H1 (cell line): Measurements from ENCODE around the gene KDM2A. TPM values are rescaled to one million over a fixed set of nuclear protein-coding genes. Genes with fewer than 3 reads are reported as not detected.

ENCODE experiments used
- CTCF ChIA-PET: fragments of 300-600 bp; sonication (Branson Sonifier 250); formaldehyde crosslinking; loops from one replicate; lab custom pipeline; 2021; ENCODE audit not compliant: partially characterized antibody; lab: Charles Lee
- POLR2A ChIA-PET: fragments of 300-600 bp; sonication (Branson Sonifier 250); formaldehyde crosslinking; loops from one replicate; lab custom pipeline; 2021; ENCODE audit warnings: inconsistent platforms; ENCODE audit not compliant: partially characterized antibody; lab: Charles Lee
- DNase-seq, 2 experiments: peaks; one replicate each; pipeline versions ENCODE4 v3.0.0 to v3.0.0-alpha.2; 2010 to 2022; ENCODE audit warnings: low spot score in 2 of 2, low read depth in 1 of 2, mixed read lengths in 1 of 2
- FAIRE-seq: peaks from 2 replicates; lab custom pipeline; 2011; peaks lifted over from hg19 to GRCh38; lab: Jason Lieb, UNC
- H2AFZ ChIP-seq: 2 replicates; pipeline ENCODE4 v1.8.1; 2012; ENCODE audit warnings: low read length, inconsistent platforms
- H2AK5ac ChIP-seq: 2 replicates; pipeline ENCODE4 v1.6.1; 2013; ENCODE audit warnings: low read depth, low read length
- H2BK120ac ChIP-seq: replicated peaks from 2 replicates; pipeline ENCODE3; 2013; ENCODE audit warnings: low read depth, low read length, inconsistent platforms
- H2BK12ac ChIP-seq: 2 replicates; pipeline ENCODE4 v1.6.1; 2013; ENCODE audit warnings: low read depth, low read length
- H2BK15ac ChIP-seq: 2 replicates; pipeline ENCODE4 v1.6.1; 2013; ENCODE audit warnings: low read length
- H2BK20ac ChIP-seq: 2 replicates; pipeline ENCODE4 v1.6.1; 2013; ENCODE audit warnings: low read length
- H2BK5ac ChIP-seq: 2 replicates; pipeline ENCODE4 v1.6.1; 2013; ENCODE audit warnings: low read depth, low read length
- H3K14ac ChIP-seq: 2 replicates; pipeline ENCODE4 v1.6.1; 2013; ENCODE audit warnings: inconsistent platforms; ENCODE audit not compliant: insufficient read length
- H3K18ac ChIP-seq: 2 replicates; pipeline ENCODE4 v1.6.1; 2013; ENCODE audit warnings: low read length; ENCODE audit errors: extremely low read depth
- H3K23ac ChIP-seq: 2 replicates; pipeline ENCODE4 v1.6.1; 2013; ENCODE audit warnings: inconsistent platforms; ENCODE audit not compliant: insufficient read length
- H3K23me2 ChIP-seq: 2 replicates; pipeline ENCODE4 v1.6.1; 2013; ENCODE audit warnings: low read depth, low read length
- H3K27ac ChIP-seq: 2 replicates; pipeline ENCODE4 v1.6.1; 2011; ENCODE audit warnings: low read depth, low read length, inconsistent platforms
- H3K27me3 ChIP-seq, 4 experiments: replicated peaks in 1 of 4; 1 replicate in 1 of 4; 2 replicates in 3 of 4; pipeline versions ENCODE4 v1.6.1 to v1.8.1; 2011 to 2013; ENCODE audit warnings: low read length in 3 of 4, mild to moderate bottlenecking in 3 of 4, inconsistent platforms in 2 of 4, mixed read lengths in 2 of 4, moderate library complexity in 1 of 4; ENCODE audit not compliant: control insufficient read depth in 3 of 4, insufficient read depth in 3 of 4; ENCODE audit errors: extremely low read depth in 1 of 4
- H3K36me3 ChIP-seq, 4 experiments: 2 replicates each; pipeline versions ENCODE4 v1.6.1 to v1.8.1; 2011 to 2013; ENCODE audit warnings: mild to moderate bottlenecking in 4 of 4, low read length in 3 of 4, moderate library complexity in 2 of 4, control low read depth in 1 of 4, inconsistent platforms in 1 of 4; ENCODE audit not compliant: insufficient read depth in 4 of 4, control insufficient read depth in 2 of 4
- H3K4ac ChIP-seq: replicated peaks from 2 replicates; pipeline ENCODE3; 2013; ENCODE audit warnings: low read length, low read depth, mixed read lengths, inconsistent platforms; ENCODE audit not compliant: insufficient read length
- H3K4me1 ChIP-seq, 4 experiments: replicated peaks in 1 of 4; 1 replicate in 1 of 4; 2 replicates in 3 of 4; pipeline versions ENCODE4 v1.6.1 to v1.8.1; 2011 to 2013; ENCODE audit warnings: low read length in 3 of 4, inconsistent platforms in 2 of 4, mixed read lengths in 1 of 4; ENCODE audit not compliant: insufficient read depth in 4 of 4, control insufficient read depth in 3 of 4
- H3K4me2 ChIP-seq, 2 experiments: 2 replicates each; pipeline versions ENCODE4 v1.6.1 to v1.8.1; 2011 to 2013; ENCODE audit warnings: low read depth in 2 of 2, low read length in 2 of 2, control low read depth in 1 of 2, inconsistent platforms in 1 of 2, mild to moderate bottlenecking in 1 of 2; ENCODE audit not compliant: insufficient read depth in 1 of 2
- H3K4me3 ChIP-seq, 4 experiments: fragments of 200-600, 300-600 bp in 1 of 4; sonication (generic), shearing (Covaris generic), sonication (Bioruptor Twin) in 1 of 4; 2 replicates each; pipeline versions ENCODE4 v1.5.1 to v1.8.1; 2011 to 2016; ENCODE audit warnings: low read length in 4 of 4, low read depth in 3 of 4, control low read depth in 2 of 4, inconsistent platforms in 2 of 4, mild to moderate bottlenecking in 2 of 4, mixed read lengths in 1 of 4, moderate library complexity in 1 of 4; ENCODE audit not compliant: insufficient read depth in 2 of 4; ENCODE audit errors: extremely low read depth in 1 of 4
- H3K56ac ChIP-seq: replicated peaks from 2 replicates; pipeline ENCODE3; 2013; ENCODE audit warnings: low read depth, mild to moderate bottlenecking, mixed read lengths, low read length, inconsistent platforms; ENCODE audit not compliant: insufficient read length
- H3K79me1 ChIP-seq: 2 replicates; pipeline ENCODE4 v1.6.1; 2013; ENCODE audit warnings: low read depth, low read length, control low read depth
- H3K79me2 ChIP-seq, 2 experiments: 2 replicates each; pipeline versions ENCODE4 v1.6.1 to v1.8.1; 2012 to 2013; ENCODE audit warnings: low read length in 2 of 2, mild to moderate bottlenecking in 2 of 2, inconsistent platforms in 1 of 2; ENCODE audit not compliant: insufficient read depth in 2 of 2, control insufficient read depth in 1 of 2
- H3K9ac ChIP-seq, 4 experiments: replicated peaks in 1 of 4; 1 replicate in 1 of 4; 2 replicates in 3 of 4; pipeline versions ENCODE4 v1.6.1 to v1.8.1; 2011 to 2013; ENCODE audit warnings: low read depth in 3 of 4, low read length in 3 of 4, control low read depth in 2 of 4, mild to moderate bottlenecking in 2 of 4, moderate library complexity in 2 of 4, inconsistent platforms in 1 of 4; ENCODE audit errors: extremely low read depth in 1 of 4
- H3K9me3 ChIP-seq, 2 experiments: 2 replicates each; pipeline versions ENCODE4 v1.6.1 to v1.8.1; 2012 to 2013; ENCODE audit warnings: mild to moderate bottlenecking in 2 of 2, moderate library complexity in 2 of 2, control low read depth in 1 of 2, inconsistent platforms in 1 of 2, low read depth in 1 of 2, low read length in 1 of 2, mixed read lengths in 1 of 2; ENCODE audit not compliant: insufficient read depth in 2 of 2
- H4K20me1 ChIP-seq, 2 experiments: replicated peaks in 1 of 2; 2 replicates each; pipeline versions ENCODE3 to v1.8.1; 2011 to 2013; ENCODE audit warnings: inconsistent platforms in 2 of 2, low read length in 2 of 2, mild to moderate bottlenecking in 1 of 2; ENCODE audit not compliant: insufficient read depth in 2 of 2, control insufficient read depth in 1 of 2
- H4K5ac ChIP-seq: 2 replicates; pipeline ENCODE4 v1.6.1; 2013; ENCODE audit warnings: low read length, low read depth, mixed read lengths, inconsistent platforms; ENCODE audit not compliant: insufficient read length
- H4K8ac ChIP-seq: 2 replicates; pipeline ENCODE4 v1.8.0; 2013; ENCODE audit warnings: mild to moderate bottlenecking, moderate library complexity, low read length, inconsistent platforms; ENCODE audit not compliant: insufficient read depth; ENCODE audit errors: extremely low read depth
- H4K91ac ChIP-seq: replicated peaks from 2 replicates; pipeline ENCODE3; 2013; ENCODE audit warnings: low read length, mixed read lengths, inconsistent platforms; ENCODE audit not compliant: insufficient read length
- ASH2L ChIP-seq: fragments of 200-600, 300-600 bp; sonication (generic); IDR thresholded peaks from one replicate; pipeline ENCODE4 v1.7.1; 2017; ENCODE audit warnings: low read length
- EGR1 ChIP-seq: IDR thresholded peaks from 2 replicates; pipeline ENCODE4 v1.6.1; 2011; ENCODE audit warnings: low read depth, low read length, borderline replicate concordance
- EZH2 ChIP-seq: fragments of 200-600 bp; sonication (generic); IDR thresholded peaks from 2 replicates; pipeline ENCODE4 v1.7.1; 2012; ENCODE audit warnings: low read depth, mild to moderate bottlenecking, moderate library complexity, low read length, inconsistent platforms; ENCODE audit not compliant: severe bottlenecking
- FOSL1 ChIP-seq: IDR thresholded peaks from 2 replicates; pipeline ENCODE4 v1.6.1; 2011; ENCODE audit warnings: mild to moderate bottlenecking, low read depth, low read length, moderate library complexity; ENCODE audit not compliant: insufficient read depth
- GTF2F1 ChIP-seq: IDR thresholded peaks from 2 replicates; pipeline ENCODE4 v1.6.1; 2012; ENCODE audit warnings: low read depth, low read length, improper control_type of control experiment, borderline replicate concordance
- HDAC2 ChIP-seq, 2 experiments: fragments of 300-600 bp in 1 of 2; sonication (generic) in 1 of 2; IDR thresholded peaks; 2 replicates each; pipeline ENCODE4 v1.6.1; 2011 to 2012; ENCODE audit warnings: low read depth in 2 of 2, low read length in 2 of 2, mild to moderate bottlenecking in 2 of 2, moderate library complexity in 2 of 2, borderline replicate concordance in 1 of 2, inconsistent platforms in 1 of 2
- SAP30 ChIP-seq: fragments of 300-600 bp; sonication (generic); IDR thresholded peaks from 2 replicates; pipeline ENCODE4 v1.7.1; 2012; ENCODE audit warnings: low read length, moderate library complexity, mild to moderate bottlenecking, inconsistent platforms; ENCODE audit not compliant: insufficient read depth, insufficient replicate concordance
- SP1 ChIP-seq: IDR thresholded peaks from 2 replicates; pipeline ENCODE4 v1.6.1; 2011; ENCODE audit warnings: low read depth, low read length
- TAF1 ChIP-seq: IDR thresholded peaks from 2 replicates; pipeline ENCODE4 v1.6.1; 2011; ENCODE audit warnings: mild to moderate bottlenecking, low read depth, low read length
- WGBS, 2 experiments: shearing (Covaris generic) in 1 of 2; methylation state at CpG; one replicate each; pipeline versions ENCODE4 v1.1.6 to v1.1.7; 2013 to 2015; ENCODE audit warnings: low lambda C conversion rate in 2 of 2, mixed read lengths in 2 of 2, inconsistent platforms in 1 of 2, low coverage in 1 of 2, missing lambda C conversion rate in 1 of 2; ENCODE audit not compliant: insufficient replicate concordance in 2 of 2, insufficient coverage in 1 of 2, insufficient read length in 1 of 2; ENCODE audit errors: extremely low coverage in 1 of 2, missing lambda C conversion rate in 1 of 2; 5-methylcytosine and 5-hydroxymethylcytosine counted together
- polyA plus RNA-seq, 7 experiments: library from polyadenylated mRNA; depleted of rRNA in 3 of 7; stranded (reverse) in 5 of 7; unstranded in 2 of 7; fragments of >200 nt in 5 of 7; fragments of 200-250 nt in 2 of 7; gene quantifications; 1 replicate in 5 of 7; 2 replicates in 1 of 7; 4 replicates in 1 of 7; pipeline versions ENCODE4 v1.2.1 to v1.2.3, GENCODE V29; 2011 to 2013; ENCODE audit warnings: missing spikeins in 2 of 7, mixed read lengths in 2 of 7
- total RNA-seq: library from RNA; stranded (reverse); fragmentation: NEBNext Ultra II Directional; extraction: Animal tissue kit (Norgen Biotek cat#: 25700); gene quantifications from 2 replicates; pipeline ENCODE4 v1.2.1, GENCODE V29; 2021
- TF ChIP-seq, protein P1 (sequence below), 3 experiments: IDR thresholded peaks; 1 replicate in 2 of 3; 2 replicates in 1 of 3; pipeline versions ENCODE4 v1.5.1 to v1.6.1; 2011; ENCODE audit warnings: low read length in 3 of 3, mild to moderate bottlenecking in 3 of 3, inconsistent platforms in 2 of 3, low read depth in 1 of 3, moderate library complexity in 1 of 3; ENCODE audit not compliant: insufficient read depth in 1 of 3; ENCODE audit errors: control extremely low read depth in 1 of 3

The KDM2A gene
- total and polyA plus RNA-seq, 2 of the 8 experiments (the other 6 are each of a cell fraction or from before 2014, with no cell fraction given), result 55.4 to 66.2 TPM

DNA sequence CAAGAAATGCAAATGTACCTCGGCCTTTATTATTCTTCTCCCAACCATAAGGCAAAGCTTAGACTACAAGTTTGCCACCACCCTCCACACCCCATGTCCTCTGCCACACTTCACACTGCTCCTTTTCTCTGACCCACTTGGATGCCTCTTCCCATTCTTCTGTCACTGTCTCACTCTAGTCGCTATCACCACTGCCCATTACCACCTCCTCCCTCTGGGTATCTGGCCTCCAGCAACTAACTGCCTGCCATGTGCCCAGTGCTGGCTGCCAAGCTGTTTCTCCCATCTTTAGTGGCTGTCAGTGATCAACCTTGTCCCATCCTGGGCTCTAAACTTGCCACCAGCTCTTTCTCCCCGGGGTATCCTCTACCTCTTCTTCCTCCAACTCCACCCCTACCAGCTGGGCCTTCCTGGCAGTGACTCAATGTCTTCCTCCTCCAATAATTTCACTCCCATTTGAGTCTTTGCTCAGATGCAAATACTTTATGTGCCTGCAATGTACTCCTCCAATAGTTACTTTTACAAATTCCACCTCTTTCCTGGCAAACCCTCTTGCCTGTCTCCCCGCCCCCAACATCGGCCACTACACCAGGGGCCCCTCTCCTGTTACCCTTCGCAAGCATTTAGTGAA lies 20.1 kb upstream of the KDM2A start:
- H3K56ac ChIP-seq, result no peak overlapping the region
- ChIA-PET POLR2A (interaction anchor here (0.9 to 1.3 kb wide), 2 partner anchors 17 to 140 kb away, joined by 3 to 4 read pairs; no protein-coding TSS in a partner anchor), CTCF (interaction anchor here (0.5 to 2.4 kb wide), 3 partner anchors 17 to 1281 kb away, joined by 3 to 12 read pairs (median 6); no protein-coding TSS in a partner anchor)
- H2BK5ac ChIP-seq, result no peak overlapping the region
- 91% methylated on average over 6 of the region's 6 CpGs; no CpG with 5 or more reads in 1 of the 2 experiments for WGBS, 2 experiments
- H3K36me3 ChIP-seq, result no peaks in the 10 kb centered on the region
- H2AK5ac ChIP-seq, result no peak overlapping the region
- no peak overlapping the region for H2BK20ac ChIP-seq
- H2BK15ac ChIP-seq, result no peak overlapping the region
- FAIRE-seq (no peak), DNase-seq (no peak)
- no peak overlapping the region for H3K27ac ChIP-seq
- H3K18ac ChIP-seq, result peak overlapping the region; percentile 48; the same call in 1 of the 2 replicates
- no peak overlapping the region for H3K23ac ChIP-seq
- H2BK120ac ChIP-seq, result no peak overlapping the region
- no peaks in the 10 kb centered on the region for H3K9me3 ChIP-seq
- H3K4me1 ChIP-seq, result peaks cover 0 to 3% (median 1%) of the 10 kb centered on the region in 4 experiments; a peak in 2 of 7 replicates
- H3K79me2 ChIP-seq, result no peaks in the 10 kb centered on the region
- H3K27me3 ChIP-seq, result no peaks in the 10 kb centered on the region
- H2AFZ ChIP-seq, result no peak overlapping the region
- no peak overlapping the region for H2BK12ac ChIP-seq
- no peak overlapping the region for H4K5ac ChIP-seq
- H3K4me2 ChIP-seq, result no peak overlapping the region
- H4K91ac ChIP-seq, result no peak overlapping the region
- no peak overlapping the region for H3K4ac ChIP-seq
- no peak overlapping the region for H3K14ac ChIP-seq
- no peaks in the 10 kb centered on the region for H3K23me2 ChIP-seq
- H4K20me1 ChIP-seq, result no peaks in the 10 kb centered on the region
- no peak overlapping the region for H4K8ac ChIP-seq
- H3K9ac ChIP-seq, result no peak overlapping the region
- H3K4me3 ChIP-seq, result no peak overlapping the region
- no peaks in the 10 kb centered on the region for H3K79me1 ChIP-seq
- TF ChIP-seq TAF1, result no peak
- no peak for TF ChIP-seq SAP30
- no peak for TF ChIP-seq EGR1
- TF ChIP-seq, protein P1, sequence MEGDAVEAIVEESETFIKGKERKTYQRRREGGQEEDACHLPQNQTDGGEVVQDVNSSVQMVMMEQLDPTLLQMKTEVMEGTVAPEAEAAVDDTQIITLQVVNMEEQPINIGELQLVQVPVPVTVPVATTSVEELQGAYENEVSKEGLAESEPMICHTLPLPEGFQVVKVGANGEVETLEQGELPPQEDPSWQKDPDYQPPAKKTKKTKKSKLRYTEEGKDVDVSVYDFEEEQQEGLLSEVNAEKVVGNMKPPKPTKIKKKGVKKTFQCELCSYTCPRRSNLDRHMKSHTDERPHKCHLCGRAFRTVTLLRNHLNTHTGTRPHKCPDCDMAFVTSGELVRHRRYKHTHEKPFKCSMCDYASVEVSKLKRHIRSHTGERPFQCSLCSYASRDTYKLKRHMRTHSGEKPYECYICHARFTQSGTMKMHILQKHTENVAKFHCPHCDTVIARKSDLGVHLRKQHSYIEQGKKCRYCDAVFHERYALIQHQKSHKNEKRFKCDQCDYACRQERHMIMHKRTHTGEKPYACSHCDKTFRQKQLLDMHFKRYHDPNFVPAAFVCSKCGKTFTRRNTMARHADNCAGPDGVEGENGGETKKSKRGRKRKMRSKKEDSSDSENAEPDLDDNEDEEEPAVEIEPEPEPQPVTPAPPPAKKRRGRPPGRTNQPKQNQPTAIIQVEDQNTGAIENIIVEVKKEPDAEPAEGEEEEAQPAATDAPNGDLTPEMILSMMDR (IDR thresholded peaks at IDR 0.05; ENCODE audit: control extremely low read depth in 1 of 3, insufficient read depth in 1 of 3, low read depth in 1 of 3, low read length in 3 of 3), result no peak
- no peak for TF ChIP-seq FOSL1
- no peak for TF ChIP-seq HDAC2 (IDR thresholded peaks at IDR 0.05; ENCODE audit: borderline replicate concordance in 1 of 2, low read depth in 2 of 2, low read length in 2 of 2)
- TF ChIP-seq EZH2, result no peak
- TF ChIP-seq GTF2F1, result no peak
- no peak for TF ChIP-seq SP1
- no peak for TF ChIP-seq ASH2L
